ENCODE measurements around the gene NEAT1.

Gene NEAT1

DNA sequence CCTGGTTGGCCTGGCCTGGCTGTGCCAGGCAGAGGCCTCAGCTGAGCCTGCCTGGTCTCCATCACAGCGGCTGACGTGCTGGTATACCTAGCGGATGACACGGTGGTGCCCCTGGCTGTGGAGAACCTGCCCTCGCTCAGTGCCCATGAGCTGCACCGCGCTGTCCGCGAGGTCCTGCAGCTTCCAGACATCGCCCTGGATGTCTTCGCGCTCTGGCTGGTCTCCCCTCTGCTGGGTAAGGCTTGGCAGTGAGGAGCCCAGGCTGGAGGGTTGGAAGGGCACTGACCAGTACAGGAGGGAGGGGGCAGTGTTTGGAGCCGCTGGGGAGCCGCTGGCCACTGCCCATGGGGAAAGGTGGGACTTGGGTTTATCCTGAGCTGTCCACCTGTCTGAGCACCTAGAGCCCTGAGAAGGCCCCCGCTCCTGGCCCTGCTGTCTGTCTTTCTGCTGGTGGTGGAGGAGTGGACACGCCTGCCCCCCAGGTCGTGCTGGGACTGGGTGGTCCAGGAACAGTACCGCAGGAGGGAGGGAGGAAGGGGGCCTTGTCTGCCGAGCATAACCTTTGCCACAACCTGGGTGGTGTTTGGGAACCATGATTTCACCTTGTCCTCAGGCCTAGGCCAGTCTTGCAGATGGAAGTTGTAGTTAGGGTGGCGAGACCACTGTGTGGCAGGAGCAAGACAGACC lies 33.2 kb upstream of the NEAT1 start:
- no peak for DNase-seq (ENCODE audit: low read depth)

DNA sequence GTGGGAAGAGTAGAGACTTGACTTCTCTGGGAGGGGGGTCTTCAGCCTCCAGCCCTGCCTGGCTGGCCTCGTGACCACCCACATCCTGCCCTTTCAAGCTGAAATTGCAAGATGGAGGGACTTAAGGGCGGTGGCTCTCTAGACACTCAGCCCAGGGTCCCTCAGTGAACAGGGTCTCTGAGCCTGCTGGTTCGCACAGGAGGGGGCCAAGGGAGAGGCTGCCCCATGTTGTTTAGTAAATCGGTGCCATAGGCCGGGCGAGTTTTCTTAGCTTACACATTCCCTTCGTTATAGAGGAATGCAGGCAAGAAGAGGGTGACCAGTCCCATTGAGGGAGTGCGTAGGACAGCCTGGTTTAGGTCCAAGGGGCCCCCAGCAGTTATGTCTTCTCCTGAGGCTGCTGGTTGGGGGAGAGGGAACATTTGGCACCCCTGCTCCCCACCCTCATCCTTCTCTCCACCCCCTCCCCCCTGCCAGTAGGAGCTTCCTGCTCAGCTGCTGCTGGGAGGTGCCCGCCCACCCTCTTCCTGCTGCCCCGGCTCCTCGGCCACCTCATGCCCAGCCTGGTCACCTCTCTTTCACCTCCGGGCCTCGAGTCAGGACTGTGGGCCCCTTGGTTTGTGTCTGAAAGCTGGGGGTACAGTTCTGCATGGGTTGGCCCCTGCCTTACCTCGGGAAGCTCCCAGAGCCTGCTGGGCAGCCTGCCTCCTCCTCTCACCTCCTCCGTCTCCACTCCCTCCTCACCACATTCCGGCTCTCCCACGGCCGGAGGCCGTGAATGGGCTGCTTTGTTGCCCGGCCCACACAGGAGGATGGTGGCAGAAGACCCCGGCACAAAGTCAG lies 32.3 kb upstream of the NEAT1 start:
- no peak for DNase-seq (ENCODE audit: low read depth)

DNA sequence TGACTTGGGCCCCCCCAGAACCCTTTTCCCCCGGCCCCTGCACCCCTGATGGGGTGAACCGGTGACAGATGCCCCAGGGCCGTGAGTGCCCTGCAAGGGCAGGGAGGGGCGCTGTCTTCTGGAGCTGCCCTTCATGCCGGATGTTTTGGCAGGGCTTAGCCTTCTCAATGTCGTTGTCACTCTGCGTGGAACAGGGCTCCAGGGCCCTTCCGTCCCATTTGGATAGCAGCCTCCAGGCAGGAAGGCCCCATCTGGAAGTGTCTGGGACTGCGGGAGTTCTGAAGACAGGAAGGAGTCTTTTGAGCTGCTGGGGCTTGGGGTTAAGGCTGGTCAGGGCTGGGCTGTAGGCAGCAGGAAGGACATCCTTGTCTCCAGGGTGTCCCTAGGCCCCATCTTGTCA lies 31.6 kb upstream of the NEAT1 start:
- no peak for DNase-seq (ENCODE audit: low read depth)

DNA sequence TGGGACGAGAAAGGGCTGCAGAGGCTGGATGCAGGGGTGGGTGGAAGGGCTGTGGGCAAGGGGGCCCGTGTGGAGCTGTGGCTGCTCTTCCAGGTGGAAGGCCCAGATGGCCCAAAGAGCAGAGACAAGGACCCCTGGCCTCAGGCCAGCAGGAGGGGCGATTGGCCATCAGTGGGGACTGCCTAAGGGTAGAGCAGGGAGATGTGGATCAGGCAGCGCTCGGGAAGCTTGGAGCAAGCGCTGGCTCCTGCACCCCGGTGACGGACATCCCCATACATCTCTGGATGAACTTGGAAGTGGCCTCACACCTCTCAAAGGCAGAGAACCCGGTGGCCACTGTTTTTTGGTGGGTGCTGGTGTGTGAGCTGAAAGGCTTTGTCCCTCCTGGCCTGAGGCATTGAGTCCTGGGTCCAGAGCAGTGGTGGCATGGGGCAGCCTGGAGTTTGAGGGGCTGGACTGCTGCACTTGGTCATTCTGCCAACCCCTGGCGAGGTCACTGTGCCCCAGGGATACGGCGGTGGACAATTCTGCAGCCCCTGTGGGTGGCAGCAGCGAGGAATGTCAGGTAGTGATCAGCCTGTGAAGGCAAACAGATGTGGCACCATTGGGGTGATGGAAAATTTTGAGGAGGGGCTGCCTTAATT lies 30.3 kb upstream of the NEAT1 start:
- no peak for DNase-seq (ENCODE audit: low read depth)

DNA sequence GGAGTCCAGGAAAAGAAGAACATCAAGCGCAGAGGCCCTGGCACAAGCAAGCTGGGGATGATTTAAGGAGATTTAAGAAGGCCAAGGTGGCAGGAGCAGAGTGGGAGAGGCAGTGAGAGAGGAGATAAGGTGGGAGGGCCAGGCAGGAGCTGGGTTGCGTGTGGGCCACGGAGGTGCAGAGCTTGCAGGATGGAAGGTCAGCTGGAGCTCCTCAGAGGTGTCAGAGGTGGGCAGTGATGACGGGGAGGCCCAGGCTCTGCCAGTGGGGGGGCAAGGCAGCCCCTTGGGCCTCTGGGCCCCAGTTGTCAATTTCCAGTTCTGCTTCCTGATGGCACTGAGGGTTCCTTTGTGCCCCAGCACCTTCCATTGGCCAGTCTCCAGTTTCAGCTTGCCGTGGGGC lies 29.7 kb upstream of the NEAT1 start:
- DNase-seq (ENCODE audit: low read depth) = no peak

DNA sequence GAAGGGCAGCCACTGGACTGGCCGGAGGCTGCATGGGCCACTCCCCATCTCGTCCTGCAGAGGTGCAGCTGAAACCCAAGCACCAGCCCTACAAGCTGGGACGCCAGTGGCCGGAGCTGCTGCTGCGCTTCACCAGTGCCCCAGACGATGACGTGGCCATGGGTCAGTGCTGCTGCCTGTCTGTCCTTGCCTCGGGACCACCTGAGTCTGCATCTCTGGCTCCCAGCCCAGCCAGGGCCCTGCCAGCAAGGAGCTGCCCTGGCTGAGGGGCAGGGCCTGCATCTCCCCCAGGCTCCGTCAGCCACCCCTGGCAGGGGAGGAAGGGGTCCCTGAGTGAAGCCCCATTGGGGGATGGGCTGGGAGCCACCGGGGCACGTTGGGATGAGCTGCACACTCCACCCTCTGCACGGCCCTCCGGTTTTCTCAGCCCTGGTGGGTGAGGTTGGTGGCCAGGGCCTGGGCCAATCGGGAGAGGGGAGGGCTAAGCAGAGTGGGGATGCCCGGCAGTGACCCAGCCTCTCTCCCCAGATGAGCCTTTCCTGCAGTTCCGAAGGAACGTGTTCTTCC lies 29.0 kb upstream of the NEAT1 start:
- DNase-seq (ENCODE audit: low read depth) = no peak

DNA sequence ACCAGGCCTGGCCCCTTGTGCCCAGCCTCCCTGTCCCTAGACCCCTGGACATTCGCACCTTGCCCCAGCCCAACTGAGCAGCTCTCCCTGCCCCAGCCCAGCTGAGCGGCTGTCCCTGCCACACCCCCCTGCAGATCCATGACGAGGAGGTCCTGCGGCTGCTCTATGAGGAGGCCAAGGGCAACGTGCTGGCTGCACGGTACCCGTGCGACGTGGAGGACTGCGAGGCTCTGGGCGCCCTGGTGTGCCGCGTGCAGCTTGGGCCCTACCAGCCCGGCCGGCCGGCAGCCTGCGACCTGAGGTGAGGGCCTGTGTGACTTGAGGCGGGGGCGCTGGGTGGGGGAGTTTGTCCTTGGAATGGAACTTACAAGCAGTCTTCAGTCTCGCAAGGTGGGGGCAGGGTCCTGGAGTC lies 28.5 kb upstream of the NEAT1 start:
- no peak for DNase-seq (ENCODE audit: low read depth)

DNA sequence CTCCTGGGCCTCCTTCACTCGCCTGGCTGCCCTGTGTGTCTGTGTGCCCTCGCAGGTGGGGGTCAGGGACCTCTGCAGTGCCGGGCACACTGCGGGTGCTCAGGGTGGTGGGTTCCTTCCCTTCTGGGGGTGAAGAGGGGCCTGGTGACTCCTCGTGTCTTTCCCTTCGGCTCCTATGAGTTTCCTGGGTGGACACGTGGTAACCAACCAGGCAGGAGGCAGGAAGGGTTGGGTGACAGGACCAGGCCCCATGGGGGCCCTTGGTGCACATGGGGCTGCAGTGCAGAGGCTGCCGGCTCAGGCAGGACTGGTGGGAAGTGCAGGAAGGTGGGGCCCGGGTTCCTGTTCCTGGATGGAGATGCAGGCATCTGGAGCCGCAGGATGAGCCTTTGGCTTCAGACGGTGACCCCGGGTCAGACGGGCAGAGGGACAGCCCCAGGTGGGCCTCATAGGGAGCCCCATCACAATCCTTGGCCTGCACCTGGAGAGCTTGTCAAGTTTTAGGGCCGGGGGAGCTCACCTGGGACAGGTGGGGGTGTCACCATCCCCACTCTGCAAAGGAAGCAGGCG lies 26.6 kb upstream of the NEAT1 start:
- no peak for DNase-seq (ENCODE audit: low read depth)

DNA sequence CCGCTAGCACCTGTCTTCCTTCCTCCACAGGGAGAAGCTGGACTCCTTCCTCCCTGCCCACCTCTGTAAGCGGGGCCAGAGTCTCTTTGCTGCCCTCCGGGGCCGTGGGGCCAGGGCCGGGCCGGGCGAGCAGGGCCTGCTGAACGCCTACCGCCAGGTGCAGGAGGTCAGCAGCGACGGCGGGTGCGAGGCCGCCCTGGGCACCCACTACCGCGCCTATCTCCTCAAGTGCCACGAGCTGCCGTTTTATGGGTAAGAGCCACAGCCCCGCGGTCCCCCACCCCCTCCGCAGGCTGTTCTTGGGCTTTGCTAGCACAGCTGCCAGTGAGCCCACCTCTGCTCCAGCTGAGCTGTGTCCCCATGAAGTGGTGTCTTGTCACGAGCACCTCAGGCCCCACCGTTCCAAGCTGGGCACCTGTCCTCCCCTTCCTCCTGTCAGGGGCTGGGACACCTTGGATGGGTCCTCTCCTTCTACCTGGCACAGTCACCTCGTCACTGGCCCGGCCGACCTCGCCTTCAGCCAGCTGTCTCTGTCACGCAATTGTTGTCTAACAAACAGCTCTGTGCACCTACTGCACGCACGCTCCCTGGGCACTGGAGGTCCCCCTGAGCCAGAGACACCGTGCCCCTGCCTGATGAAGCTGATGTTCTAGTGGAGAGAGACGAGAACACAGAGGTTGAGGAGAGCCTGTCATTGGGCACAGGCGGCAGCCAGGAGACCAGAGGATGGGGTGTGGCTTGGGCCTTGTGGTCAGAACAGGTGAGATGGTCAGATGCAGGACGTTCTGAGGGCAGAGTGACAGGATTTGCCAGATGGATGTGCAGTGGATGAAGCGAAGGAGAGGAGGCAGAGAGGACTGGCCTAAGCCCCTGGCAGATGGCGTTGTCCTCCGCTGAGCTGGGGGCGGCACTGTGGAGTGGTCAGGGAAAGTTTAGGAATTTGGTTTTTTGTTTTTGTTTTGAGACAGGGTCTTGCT lies 25.5 kb upstream of the NEAT1 start:
- no peak for DNase-seq (ENCODE audit: low read depth)

DNA sequence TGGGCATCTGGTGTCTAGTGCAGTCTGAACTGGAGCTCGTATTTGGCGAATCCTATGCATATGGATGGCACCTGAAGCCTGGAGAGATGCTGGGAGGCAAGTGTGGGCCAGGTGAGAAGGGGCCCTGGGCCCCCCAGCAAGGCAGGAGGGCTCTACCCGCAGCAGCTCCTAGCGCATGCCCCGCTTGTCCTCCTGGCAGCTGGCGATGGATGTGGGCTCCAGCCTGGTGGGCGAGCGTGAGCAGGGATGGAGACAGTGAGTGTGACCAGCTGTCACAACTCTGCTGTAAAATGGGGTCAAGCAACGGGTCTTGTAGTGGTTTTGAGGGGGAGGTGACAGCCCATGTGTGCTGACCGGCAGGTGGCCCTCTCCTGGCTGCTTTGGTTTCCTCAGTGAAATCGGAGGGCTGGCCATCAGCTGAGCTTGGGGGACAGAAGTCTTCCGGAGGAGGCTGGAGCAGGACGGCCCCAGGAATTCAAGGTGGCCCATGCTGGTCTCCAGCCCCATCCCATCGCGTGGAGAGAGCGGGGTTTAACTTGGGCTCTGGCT lies 24.2 kb upstream of the NEAT1 start:
- DNase-seq (ENCODE audit: low read depth) = no peak

DNA sequence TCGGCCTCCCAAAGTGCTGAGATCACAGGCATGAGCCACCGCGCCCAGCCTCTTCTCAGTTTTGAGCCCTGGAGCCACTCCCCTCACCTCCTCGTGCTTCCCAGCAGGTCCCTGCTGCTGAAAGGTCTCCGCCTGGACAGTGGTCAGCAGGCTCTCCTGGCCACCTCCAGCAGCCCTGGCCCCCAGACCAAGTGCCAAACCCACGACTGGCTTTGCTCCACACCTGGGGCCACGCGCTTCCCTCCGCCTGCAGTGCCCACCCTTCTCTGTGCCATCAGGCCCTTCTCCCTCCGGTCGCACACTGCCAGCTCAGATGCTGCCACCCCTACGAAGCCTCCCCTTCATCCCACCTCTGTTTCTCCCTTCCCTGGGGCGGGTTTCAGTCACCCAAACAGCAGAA lies 23.3 kb upstream of the NEAT1 start:
- DNase-seq (ENCODE audit: low read depth) = no peak

DNA sequence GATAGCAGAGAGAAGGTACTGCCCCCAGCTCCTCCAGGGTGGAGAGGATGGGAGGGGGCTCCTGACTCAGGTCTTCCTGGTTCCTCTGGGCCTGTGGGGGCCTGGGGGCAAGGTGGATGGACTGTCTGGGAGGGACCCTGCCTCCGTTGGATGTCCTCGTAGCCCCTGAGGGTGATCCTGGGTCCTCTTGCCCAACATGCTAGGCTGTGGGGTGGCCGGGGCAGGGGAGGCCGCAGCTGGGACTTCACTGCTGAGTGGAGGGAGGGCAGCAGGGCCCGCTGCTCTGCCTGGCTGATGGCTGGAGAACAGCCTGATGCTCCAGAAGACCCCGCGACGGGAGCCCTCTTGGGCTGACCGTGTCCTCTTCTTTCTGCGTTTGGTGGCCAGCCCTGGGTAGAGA lies 22.8 kb upstream of the NEAT1 start:
- no peak for DNase-seq (ENCODE audit: low read depth)

DNA sequence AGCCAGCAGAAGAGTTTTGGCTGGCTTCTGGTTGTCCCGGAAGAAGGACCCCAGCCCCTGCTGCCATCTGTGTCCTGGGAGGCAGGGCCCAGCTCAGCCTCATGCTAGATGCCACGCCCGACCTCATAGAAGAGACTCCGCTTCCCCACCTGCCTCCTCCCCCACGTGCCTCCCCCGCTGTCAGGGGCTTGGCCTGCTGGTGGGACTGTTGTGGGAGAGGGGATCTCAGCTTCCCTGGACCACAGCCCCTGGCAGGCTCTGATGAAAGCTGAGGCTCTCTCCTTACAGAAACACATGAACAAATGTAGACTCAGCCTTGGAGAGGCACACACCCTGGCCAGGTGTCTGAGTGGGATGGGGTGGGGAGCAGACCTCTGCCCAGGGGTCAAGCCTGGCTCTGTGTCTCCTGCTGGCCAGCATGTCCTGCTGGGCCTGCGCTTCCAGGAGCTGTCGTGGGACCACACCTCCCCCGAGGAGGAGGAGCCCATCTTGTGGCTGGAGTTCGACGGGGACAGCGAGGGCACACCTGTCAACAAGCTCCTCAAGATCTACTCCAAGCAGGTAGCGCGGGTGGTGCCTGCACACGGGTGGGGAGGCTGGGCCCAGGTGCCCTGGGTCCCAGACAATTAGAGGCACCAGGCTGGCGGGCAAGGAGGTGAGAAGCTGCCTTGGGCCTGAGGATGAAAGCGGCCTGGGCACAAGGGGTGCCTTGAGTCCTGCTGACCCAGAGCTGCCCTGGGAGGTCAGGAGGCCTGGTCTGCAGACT lies 22.1 kb upstream of the NEAT1 start:
- DNase-seq (ENCODE audit: low read depth) = no peak

DNA sequence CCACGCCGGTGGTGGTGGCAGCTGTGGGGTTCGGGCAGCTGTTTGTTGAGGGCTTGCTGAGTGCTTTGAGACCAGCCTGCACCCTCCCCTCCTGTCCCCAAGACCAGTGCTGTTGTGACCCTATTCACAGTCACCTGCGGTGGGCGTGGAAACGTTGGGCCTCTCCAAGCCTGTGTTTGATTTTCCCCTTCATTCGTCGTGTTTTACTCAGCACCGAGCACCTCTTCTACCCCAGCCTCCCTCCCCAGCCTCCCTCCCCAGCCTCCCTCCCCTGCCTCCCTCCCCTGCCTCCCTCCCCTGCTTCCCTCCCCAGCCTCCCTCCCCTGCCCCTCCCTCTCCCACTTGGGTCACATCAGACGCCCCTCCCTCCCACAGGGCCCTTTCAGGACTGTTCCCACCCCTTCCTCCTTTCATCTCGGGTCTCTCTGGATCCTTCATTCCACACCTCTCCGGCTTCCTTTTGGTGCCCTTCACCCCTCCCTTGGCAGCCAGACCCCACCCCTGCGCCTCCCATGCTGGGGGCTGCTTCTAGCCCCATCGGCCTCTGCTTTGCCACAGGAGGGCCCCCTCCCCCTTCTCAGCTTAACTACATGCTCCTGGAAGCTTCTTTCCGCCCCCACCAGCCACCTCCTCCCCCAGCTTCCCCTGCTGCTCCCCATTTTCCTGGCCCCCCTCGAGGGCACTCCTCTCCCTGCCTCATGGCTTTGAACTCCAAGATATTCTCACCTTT lies 21.4 kb upstream of the NEAT1 start:
- no peak for DNase-seq (ENCODE audit: low read depth)

DNA sequence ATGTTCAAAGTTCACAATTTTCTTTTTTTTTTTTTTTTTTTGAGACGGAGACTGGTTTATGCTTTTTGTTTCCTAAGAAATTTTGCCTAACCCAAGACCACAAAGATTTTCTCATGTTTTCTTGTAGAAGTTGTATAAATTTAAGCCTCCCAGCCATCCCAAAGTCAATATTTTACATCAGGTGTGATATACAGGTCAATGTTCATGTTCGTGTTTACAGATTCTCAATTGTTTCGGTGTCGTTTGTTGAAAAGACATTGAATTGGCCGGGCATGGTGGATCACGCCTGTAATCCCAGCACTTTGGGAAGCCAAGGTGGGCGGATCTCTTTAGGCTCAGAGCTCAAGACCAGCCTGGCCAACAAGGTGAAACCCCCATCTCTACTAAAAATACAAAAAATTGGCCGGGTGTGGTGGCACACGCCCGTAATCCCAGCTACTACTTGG lies 20.8 kb upstream of the NEAT1 start:
- no peak for DNase-seq (ENCODE audit: low read depth)

DNA sequence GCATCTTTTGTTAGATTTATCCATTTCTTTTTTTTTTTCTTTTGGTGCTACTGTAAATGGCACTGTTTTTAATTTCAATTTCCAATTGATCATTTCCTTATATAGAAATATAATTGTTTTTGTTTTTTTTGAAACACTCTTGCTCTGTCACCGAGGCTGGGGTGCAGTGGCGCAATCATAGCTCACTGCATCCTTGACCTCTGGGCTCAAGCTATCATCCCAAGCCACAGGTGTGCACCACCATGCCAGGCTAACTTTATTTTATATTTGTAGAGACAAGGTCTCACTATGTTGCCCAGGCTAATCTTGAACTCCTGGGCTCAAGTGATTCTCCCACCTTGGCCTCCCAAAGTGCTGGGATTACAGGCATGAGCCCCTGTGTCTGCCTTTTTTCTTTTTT lies 19.8 kb upstream of the NEAT1 start:
- no peak for DNase-seq (ENCODE audit: low read depth)

DNA sequence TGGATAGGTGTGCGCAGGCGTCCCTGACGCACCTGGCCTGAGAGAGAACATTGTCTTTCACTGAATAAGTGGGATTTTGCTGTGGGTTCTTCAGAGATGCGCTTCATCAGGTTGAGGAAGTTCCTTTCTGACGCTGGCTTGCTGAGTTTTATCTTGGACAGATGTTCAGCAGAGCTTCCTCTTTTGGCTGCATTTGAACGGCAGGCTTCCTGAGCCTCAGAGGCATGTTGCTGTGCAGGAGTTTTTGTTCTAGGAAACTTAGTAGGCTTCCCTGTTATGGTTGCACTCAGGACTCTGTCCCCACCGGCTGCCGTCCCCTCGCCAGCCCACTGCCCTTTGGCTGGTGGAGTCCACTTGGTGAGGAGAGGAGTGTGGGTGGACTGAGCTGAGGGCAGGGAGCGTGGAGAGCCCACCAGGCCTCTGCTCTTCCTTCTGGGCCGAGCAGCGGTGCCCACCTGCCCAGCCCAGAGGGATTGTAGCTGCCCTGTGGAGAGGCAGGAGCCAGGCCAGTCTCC lies 18.9 kb upstream of the NEAT1 start:
- no peak for DNase-seq (ENCODE audit: low read depth)

DNA sequence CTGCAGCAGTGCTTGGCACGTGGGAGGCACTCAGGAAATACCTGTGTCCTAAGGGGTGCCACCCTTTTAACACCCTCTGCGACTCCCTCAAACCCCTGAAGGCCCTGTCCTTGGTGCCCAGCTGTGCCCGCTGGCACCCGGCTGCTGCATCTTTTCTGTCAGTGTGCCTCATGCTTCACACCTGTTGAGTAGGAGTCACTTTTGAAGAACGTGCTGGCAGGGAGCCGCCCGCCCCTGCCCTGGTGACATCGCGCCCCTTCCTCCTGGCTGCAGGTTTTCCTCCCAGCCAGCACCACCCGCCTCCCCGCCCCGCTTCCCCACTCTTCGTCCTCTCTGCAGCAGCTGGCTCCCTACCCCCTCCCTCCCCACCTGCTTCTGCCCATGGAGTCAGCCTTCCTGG lies 18.4 kb upstream of the NEAT1 start:
- DNase-seq (ENCODE audit: low read depth) = no peak

DNA sequence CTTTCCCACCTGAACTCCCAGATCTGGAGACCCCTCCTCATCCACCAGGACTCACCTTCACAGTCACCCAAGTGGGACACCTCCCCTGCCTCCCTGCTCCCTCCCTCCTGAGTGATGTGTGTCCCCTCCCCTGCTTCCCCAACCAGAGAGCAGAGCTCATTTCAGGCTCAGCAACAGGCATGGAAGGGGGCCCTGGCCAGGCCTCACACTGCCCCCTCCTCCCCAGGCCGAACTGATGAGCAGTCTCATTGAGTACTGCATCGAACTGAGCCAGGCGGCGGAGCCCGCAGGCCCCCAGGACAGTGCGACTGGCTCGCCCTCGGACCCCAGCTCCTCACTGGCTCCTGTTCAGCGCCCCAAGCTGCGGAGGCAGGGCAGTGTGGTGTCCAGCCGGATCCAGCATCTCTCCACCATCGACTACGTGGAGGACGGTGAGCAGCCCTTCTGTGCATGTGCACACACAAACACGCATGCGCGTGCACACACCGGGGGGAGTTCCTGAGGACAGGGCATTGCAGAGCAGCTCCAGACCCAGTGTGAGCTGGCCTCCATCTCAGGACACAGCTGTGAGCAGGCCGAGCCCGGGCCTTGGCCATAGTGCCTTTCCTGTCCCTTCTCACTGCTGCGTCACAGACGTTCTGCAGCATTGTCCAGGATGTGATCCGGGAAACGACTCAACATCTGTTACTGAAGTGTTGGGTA lies 17.8 kb upstream of the NEAT1 start:
- no peak for DNase-seq (ENCODE audit: low read depth)
